NT2/D1 (cell line): ENCODE measurements around the gene SV2B.

Source experiments
- SUZ12 ChIP-seq: IDR thresholded peaks from 2 replicates; pipeline ENCODE4 v1.6.1; 2011; ENCODE audit not compliant: insufficient read length, insufficient read depth; ENCODE audit errors: extremely low read depth
- YY1 ChIP-seq: IDR thresholded peaks from 2 replicates; pipeline ENCODE4 v1.6.1; 2011; ENCODE audit not compliant: insufficient read length, insufficient read depth
- ZNF274 ChIP-seq: IDR thresholded peaks from 2 replicates; pipeline ENCODE4 v1.6.1; 2011; ENCODE audit warnings: mild to moderate bottlenecking, low read depth, low read length

- TF ChIP-seq ZNF274 (no peak), SUZ12 (no peak), YY1 (no peak)
Observed at GRCh38 chr15:91306144-91306543, 206.1 kb downstream of the SV2B start.
